ENCODE results near the gene ERCC5. TPM values are rescaled to one million over a fixed set of nuclear protein-coding genes. Genes with fewer than 3 reads are reported as not detected.

Gene ERCC5
- total RNA-seq, 4 donors from 2014 or later, result 60.5 to 102 (median 80.5) TPM

DNA sequence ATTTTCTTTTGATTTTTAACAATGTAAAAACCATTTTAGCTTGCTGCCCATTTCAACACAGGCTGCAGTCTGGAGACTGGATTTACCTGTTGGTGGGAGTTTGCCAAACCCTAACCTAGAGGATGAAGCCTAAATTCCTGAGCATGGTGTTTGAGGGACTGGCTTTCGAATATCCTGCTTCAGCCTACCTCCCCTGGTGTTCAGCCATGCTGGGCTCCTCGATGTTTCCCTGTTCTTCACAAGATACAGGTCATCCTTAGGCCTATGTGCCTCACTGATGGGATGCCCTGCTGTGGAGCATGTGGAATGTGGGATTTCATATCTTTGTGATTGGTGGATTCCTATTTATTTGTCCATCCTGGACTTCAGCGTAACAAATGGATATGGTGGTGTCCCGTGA lies 20.4 kb upstream of the ERCC5 start:
- TF ChIP-seq, protein P1, sequence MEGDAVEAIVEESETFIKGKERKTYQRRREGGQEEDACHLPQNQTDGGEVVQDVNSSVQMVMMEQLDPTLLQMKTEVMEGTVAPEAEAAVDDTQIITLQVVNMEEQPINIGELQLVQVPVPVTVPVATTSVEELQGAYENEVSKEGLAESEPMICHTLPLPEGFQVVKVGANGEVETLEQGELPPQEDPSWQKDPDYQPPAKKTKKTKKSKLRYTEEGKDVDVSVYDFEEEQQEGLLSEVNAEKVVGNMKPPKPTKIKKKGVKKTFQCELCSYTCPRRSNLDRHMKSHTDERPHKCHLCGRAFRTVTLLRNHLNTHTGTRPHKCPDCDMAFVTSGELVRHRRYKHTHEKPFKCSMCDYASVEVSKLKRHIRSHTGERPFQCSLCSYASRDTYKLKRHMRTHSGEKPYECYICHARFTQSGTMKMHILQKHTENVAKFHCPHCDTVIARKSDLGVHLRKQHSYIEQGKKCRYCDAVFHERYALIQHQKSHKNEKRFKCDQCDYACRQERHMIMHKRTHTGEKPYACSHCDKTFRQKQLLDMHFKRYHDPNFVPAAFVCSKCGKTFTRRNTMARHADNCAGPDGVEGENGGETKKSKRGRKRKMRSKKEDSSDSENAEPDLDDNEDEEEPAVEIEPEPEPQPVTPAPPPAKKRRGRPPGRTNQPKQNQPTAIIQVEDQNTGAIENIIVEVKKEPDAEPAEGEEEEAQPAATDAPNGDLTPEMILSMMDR (IDR thresholded peaks at IDR 0.05; ENCODE audit: low read depth), result no peak

DNA sequence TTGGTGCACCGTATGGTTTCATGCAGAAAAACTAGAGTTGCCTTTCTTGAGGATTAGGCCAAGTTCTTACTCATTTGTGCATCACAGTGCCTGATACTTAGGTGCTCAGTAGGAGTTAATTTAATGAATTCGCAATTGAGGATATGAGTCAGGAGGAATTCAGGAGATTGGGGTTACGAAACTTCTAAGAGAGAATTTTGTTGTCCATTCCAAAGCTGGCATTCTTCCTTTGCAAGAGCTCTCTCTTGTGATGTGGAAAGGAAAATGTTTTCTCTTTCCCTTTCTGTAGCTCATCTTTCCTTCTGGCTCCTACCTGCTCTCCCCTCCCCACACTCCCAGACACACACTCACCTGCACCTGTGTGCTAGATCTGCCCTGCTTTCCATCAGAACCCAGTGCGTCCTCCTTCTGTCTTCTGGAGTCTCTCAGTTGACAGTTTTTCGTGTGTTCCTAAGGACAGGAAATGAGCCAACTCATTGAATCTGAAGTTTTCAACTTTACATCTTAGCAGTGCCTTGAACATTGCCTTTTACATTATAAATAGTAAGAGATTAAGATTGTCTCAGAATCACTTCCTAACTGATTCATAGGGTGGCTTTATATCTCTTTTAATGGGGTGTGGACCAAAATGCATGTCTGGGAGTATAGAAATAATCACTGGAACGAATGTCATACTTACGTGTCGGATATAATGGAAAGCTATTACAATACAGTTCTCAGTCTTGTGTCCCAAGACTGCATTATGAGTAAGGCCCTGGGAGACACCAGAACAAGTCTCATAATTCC lies 19.7 kb upstream of the ERCC5 start:
- TF ChIP-seq, protein P1 (IDR thresholded peaks at IDR 0.05; ENCODE audit: low read depth), result no peak

DNA sequence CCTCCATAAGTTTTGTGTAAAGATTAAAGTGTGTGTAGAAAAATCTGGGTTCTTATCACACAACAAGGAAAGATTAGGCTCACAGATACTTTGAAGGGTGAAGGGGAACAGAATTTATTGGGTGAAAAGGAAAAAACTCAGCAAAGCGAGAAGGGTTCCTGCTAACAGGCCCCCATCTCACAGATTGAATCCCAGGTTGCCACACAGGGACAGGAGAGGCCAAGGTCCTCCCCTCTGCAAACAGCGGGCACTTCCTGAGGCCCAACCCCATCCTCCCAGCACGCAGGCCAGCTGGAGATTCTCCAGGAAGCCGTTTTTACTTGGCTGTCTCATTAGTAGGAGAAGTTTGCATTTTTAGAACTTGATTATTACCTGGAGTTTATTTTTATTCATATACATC lies 15.2 kb upstream of the ERCC5 start:
- TF ChIP-seq, protein P1 (IDR thresholded peaks at IDR 0.05; ENCODE audit: low read depth), result no peak

DNA sequence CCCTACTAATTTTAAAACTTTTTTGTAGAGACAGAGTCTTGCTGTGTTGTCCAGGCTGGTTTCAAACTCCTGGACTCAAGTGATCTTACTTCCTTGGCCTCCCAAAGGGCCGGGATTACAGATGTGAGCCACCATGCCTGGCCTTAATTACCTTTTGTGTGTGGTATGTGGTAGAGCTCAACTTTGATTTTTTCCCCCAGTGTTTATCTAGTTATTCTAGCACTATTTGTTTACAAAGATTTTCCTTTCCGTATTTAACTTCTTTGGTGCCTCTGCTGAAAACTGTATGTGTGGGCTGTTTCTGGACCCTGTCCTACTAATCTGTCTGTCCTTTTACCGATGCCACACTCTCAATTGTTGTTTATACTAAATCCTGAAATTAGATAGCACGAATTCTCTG lies 9.4 kb upstream of the ERCC5 start:
- TF ChIP-seq, protein P1 (IDR thresholded peaks at IDR 0.05; ENCODE audit: low read depth), result no peak

DNA sequence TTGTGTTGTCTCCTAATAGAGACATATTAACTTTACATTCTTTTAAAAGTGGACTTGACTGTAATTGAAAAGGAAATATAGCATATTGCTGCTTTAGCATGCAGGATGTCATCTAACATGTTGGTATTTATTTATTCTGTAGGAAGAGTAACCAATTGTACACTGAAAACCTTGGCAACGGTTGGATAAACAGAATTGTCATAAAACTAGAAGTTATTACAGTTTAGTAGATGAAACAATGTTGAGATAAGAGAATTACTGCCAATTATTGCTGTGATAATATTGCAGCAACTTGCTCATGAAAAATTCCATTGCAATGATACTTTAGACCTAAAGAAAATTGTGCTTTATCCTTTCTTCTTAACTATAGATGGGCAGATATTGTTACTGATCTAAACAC lies 7.6 kb upstream of the ERCC5 start:
- TF ChIP-seq, protein P1 (IDR thresholded peaks at IDR 0.05; ENCODE audit: low read depth), result no peak

DNA sequence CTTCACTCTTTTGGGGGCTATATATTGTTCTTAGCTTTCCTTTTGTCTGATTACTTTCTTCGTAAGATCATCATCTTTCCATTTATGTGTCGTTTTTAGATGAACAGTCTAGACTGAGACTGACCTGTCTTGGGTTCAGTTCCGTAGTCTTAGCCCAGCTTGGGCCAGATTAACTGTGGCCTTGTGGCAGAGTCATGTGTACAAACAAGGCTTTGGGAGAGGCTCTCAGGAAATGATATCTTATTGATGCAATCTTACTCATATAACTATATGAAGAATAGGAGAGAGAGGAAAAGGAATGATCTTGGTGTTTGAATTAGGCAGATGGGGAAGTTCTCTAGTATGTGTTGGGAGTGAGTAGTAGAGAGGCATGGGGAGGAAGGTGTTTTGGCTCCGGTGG lies 6.8 kb upstream of the ERCC5 start:
- TF ChIP-seq, protein P1 (IDR thresholded peaks at IDR 0.05; ENCODE audit: low read depth), result no peak

DNA sequence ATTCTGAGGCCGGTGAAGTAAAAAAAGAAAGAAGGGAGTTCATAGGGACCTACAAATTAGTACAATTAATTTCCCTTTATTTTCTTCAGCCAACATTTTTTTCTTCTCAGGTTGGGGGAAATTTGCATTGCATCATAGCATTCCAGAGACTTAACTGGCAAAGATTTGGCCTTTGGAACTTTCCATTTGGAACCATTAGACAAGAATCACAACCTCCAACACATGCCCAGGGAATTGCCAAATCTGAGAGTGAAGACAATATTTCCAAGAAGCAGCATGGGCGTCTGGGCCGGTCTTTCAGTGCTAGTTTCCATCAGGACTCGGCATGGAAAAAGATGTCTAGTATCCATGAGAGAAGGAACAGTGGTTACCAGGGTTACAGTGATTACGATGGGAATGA lies 6.4 kb upstream of the ERCC5 start:
- TF ChIP-seq, protein P1 (IDR thresholded peaks at IDR 0.05; ENCODE audit: low read depth), result no peak
